GM15510 (cell line): ENCODE data around the gene COPG1.

Experiments used
- POLR2A ChIP-seq: IDR thresholded peaks from 3 replicates; pipeline ENCODE4 v1.6.1; 2011; ENCODE audit warnings: borderline replicate concordance; ENCODE audit not compliant: insufficient read length; ENCODE audit errors: extremely low read depth

The COPG1 gene

GRCh38 chr3:129231331-129232119 is 17.9 kb upstream of the COPG1 start:
- TF ChIP-seq POLR2A: no peak

GRCh38 chr3:129233538-129233937 is 15.9 kb upstream of the COPG1 start:
- TF ChIP-seq POLR2A: no peak

- no peak for TF ChIP-seq POLR2A
Observed at GRCh38 chr3:129234441-129234840, 15.0 kb upstream of the COPG1 start.

- no peak for TF ChIP-seq POLR2A
Observed at GRCh38 chr3:129235344-129235917, 14.0 kb upstream of the COPG1 start.

- no peak for TF ChIP-seq POLR2A
Observed at GRCh38 chr3:129238945-129239705, 10.3 kb upstream of the COPG1 start.

- no peak for TF ChIP-seq POLR2A
Observed at GRCh38 chr3:129239991-129240390, 9.4 kb upstream of the COPG1 start.

GRCh38 chr3:129240436-129240835 is 9.0 kb upstream of the COPG1 start:
- TF ChIP-seq POLR2A: no peak

- TF ChIP-seq POLR2A: no peak
Observed at GRCh38 chr3:129245141-129245540, 4.3 kb upstream of the COPG1 start.

- no peak for TF ChIP-seq POLR2A
Observed at GRCh38 chr3:129246636-129247035, 2.8 kb upstream of the COPG1 start.

- no peak for TF ChIP-seq POLR2A
Observed at GRCh38 chr3:129248286-129248979, 973 bp upstream of the COPG1 start.

GRCh38 chr3:129252748-129253147 is 3.3 kb downstream of the COPG1 start:
- no peak for TF ChIP-seq POLR2A

- TF ChIP-seq POLR2A: no peak
Observed at GRCh38 chr3:129254536-129255230, 5.3 kb downstream of the COPG1 start.

GRCh38 chr3:129256270-129256669 is 6.9 kb downstream of the COPG1 start:
- TF ChIP-seq POLR2A: no peak

GRCh38 chr3:129257609-129258008 is 8.2 kb downstream of the COPG1 start:
- no peak for TF ChIP-seq POLR2A
